GM23338 (cell line): ENCODE measurements around the gene KAT6B.
"Not testable (repeated sequence)": the region's sequence is repeated elsewhere in the genome, so short reads cannot be mapped to it uniquely, and the experiment has no call there.

Source experiments
- CTCF ChIP-seq, 2 experiments: fragments of 200-600 bp in 1 of 2; sonication (generic) in 1 of 2; conservative IDR thresholded peaks; 2 replicates each; pipeline versions ENCODE4 v1.5.1 to v1.6.1; 2016 to 2017; ENCODE audit warnings: antibody characterized with exemption in 2 of 2, low read depth in 2 of 2, mild to moderate bottlenecking in 2 of 2, moderate library complexity in 1 of 2
- EZH2 ChIP-seq: fragments of 200-600 bp; sonication (generic); IDR thresholded peaks from one replicate; pipeline ENCODE4 v1.8.0; 2017; ENCODE audit warnings: antibody characterized with exemption, mild to moderate bottlenecking, low read depth; ENCODE audit not compliant: unreplicated experiment
- JUNB ChIP-seq: IDR thresholded peaks from one replicate; pipeline ENCODE4 v1.6.1; 2016; ENCODE audit warnings: antibody characterized with exemption; ENCODE audit not compliant: unreplicated experiment
- REST ChIP-seq: IDR thresholded peaks from one replicate; pipeline ENCODE4 v1.6.1; 2018; ENCODE audit warnings: antibody characterized with exemption; ENCODE audit not compliant: unreplicated experiment

GRCh38 chr10:74791979-74792378 is 34.4 kb upstream of the KAT6B start:
- not testable (repeated sequence) for TF ChIP-seq JUNB; CTCF (conservative IDR thresholded peaks at IDR 0.05; ENCODE audit: low read depth in 2 of 2); REST; EZH2
